Mononuclear cell (primary cell): ENCODE results near the gene NUS1. TPM values are rescaled to one million over a fixed set of nuclear protein-coding genes. Genes with fewer than 3 reads are reported as not detected.

Source experiments
- total RNA-seq: library from RNA; depleted of rRNA; stranded (reverse); fragments of >200 nt; gene quantifications from one replicate; pipeline ENCODE4 v1.2.3, GENCODE V29; 2012

The NUS1 gene
- total RNA-seq, 1 donor = 20.1 TPM

Other genes starting within 250 kb of the NUS1 start
- not detected for gene ROS1, start 249.5 kb upstream of the NUS1 start, total RNA-seq
- 3.6 TPM for gene DCBLD1, start 192.8 kb upstream of the NUS1 start, total RNA-seq
- gene GOPC, start 73.0 kb upstream of the NUS1 start, total RNA-seq = 8.6 TPM
- gene SLC35F1, start 231.8 kb downstream of the NUS1 start, total RNA-seq = not detected